ENCODE measurements around the gene SMYD3. TPM values are rescaled to one million over a fixed set of nuclear protein-coding genes. Genes with fewer than 3 reads are reported as not detected.

The SMYD3 gene
- total RNA-seq, 3 donors from 2014 or later, result 16.8 to 28.8 (median 19.5) TPM

- intact Hi-C loops (cut with DNase I; ENCODE audit: low total_unique reads), result no loop called here
- Histone ChIP-seq H3K36me3 (no peaks in the 10 kb centered on the region), H3K9me3 (no peaks in the 10 kb centered on the region), H3K4me1 (peaks cover 0 to 12% of the 10 kb centered on the region in 2 donors), H3K27me3 (no peaks in the 10 kb centered on the region), H3K27ac (no peak overlapping the region), H3K4me3 (no peak overlapping the region)
- TF ChIP-seq CTCF (IDR thresholded peaks at IDR 0.05), result no peak
- no peak for TF ChIP-seq POLR2AphosphoS5 (IDR thresholded peaks at IDR 0.05)
- no peak for TF ChIP-seq POLR2A (IDR thresholded peaks at IDR 0.05)
- DNase-seq (ENCODE audit: low spot score in 2 of 2), result no peak
Measured at GRCh38 chr1:246300626-246301549, 206.2 kb downstream of the SMYD3 start.

GRCh38 chr1:246297279-246298265 is 209.5 kb downstream of the SMYD3 start:
- intact Hi-C loops (cut with DNase I; ENCODE audit: low total_unique reads), result no loop called here
- DNase-seq (ENCODE audit: low spot score in 2 of 2), result no peak
- TF ChIP-seq CTCF (IDR thresholded peaks at IDR 0.05) (no peak), POLR2AphosphoS5 (IDR thresholded peaks at IDR 0.05) (no peak), POLR2A (IDR thresholded peaks at IDR 0.05) (no peak)
- Histone ChIP-seq H3K4me3 (no peak overlapping the region), H3K9me3 (no peaks in the 10 kb centered on the region), H3K36me3 (no peaks in the 10 kb centered on the region), H3K27ac (no peak overlapping the region), H3K4me1 (peaks cover 0 to 12% of the 10 kb centered on the region in 2 donors), H3K27me3 (no peaks in the 10 kb centered on the region)

GRCh38 chr1:246295968-246296367 is 211.1 kb downstream of the SMYD3 start:
- Histone ChIP-seq H3K36me3 (no peaks in the 10 kb centered on the region), H3K27ac (no peak overlapping the region), H3K4me1 (peaks cover 0 to 9% of the 10 kb centered on the region in 2 donors), H3K27me3 (no peaks in the 10 kb centered on the region), H3K9me3 (no peaks in the 10 kb centered on the region), H3K4me3 (no peak overlapping the region)
- intact Hi-C loops (cut with DNase I; ENCODE audit: low total_unique reads), result no loop called here
- DNase-seq (ENCODE audit: low spot score in 2 of 2), result no peak
- TF ChIP-seq CTCF (IDR thresholded peaks at IDR 0.05), result no peak
- no peak for TF ChIP-seq POLR2A (IDR thresholded peaks at IDR 0.05)
- no peak for TF ChIP-seq POLR2AphosphoS5 (IDR thresholded peaks at IDR 0.05)

- no peaks in the 10 kb centered on the region for H3K27me3 ChIP-seq
- H3K4me1 ChIP-seq, result peaks cover 0 to 3% of the 10 kb centered on the region in 2 donors
- intact Hi-C loops (cut with DNase I; ENCODE audit: low total_unique reads), result no loop called here
- H3K36me3 ChIP-seq, result no peaks in the 10 kb centered on the region
- no peak for TF ChIP-seq CTCF (IDR thresholded peaks at IDR 0.05)
- no peak for TF ChIP-seq POLR2A (IDR thresholded peaks at IDR 0.05)
- TF ChIP-seq POLR2AphosphoS5 (IDR thresholded peaks at IDR 0.05), result no peak
- no peak for DNase-seq (ENCODE audit: low spot score in 2 of 2)
- no peak overlapping the region for H3K27ac ChIP-seq
- no peak overlapping the region for H3K4me3 ChIP-seq
- H3K9me3 ChIP-seq, result no peaks in the 10 kb centered on the region
Measured at GRCh38 chr1:246295340-246295739, 211.7 kb downstream of the SMYD3 start.
